ENCODE results near the gene CDH23.

Gene CDH23

DNA sequence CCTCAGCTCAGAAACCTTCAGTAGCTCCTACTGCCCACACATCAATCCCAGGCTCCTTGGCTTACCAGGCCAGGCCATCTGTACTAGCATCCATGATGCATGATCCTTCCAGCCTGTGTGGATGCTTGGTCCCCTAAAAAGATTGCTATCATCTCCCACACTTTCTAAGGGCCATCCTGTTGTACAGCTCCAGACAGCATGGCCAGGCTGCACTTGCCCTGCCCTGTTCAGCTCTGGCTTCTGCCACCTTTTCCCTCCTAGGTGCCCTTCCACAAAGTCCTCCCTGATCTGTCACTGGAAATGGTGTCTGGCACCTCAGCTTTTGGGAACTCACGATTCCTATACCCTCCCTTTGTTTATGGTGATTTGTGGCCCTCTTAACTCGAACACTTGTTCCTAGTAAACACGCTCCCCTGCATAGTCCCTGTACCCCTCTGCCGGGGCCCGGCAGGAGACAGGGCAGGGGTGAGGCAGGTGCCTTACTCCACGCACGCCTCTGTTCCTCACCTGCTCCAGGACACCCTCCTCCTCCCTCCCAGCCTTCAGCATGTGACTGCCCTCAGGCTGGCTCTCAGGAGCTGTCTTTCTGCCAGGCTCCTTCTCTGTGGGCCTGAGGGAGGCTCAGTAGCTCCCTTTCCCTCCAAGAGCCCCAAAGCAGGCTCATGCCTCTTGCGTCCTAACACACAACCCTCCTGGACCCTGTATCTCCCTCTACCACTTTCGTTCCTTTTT, 71.8 kb downstream of the CDH23 start:
- DNase-seq: no peak

DNA sequence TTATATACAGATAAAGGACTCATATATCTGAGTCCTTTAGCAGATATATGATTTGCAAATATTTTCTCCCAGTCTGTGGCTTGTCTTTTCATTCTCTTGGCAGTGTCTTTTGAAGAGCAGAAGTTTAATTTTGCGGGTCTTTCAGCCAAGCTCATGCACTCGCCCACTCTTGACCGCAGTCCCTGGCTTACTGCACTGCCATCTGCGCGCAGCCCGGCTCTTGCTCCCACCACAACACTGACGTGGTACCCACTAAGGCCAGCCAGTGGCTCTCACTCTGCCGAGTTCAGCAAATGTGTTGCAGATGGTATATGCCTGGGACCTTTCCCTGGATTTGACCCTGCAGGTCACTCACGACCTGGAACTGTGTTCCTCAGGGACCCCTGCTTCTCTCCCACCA, 74.3 kb downstream of the CDH23 start:
- DNase-seq: no peak

DNA sequence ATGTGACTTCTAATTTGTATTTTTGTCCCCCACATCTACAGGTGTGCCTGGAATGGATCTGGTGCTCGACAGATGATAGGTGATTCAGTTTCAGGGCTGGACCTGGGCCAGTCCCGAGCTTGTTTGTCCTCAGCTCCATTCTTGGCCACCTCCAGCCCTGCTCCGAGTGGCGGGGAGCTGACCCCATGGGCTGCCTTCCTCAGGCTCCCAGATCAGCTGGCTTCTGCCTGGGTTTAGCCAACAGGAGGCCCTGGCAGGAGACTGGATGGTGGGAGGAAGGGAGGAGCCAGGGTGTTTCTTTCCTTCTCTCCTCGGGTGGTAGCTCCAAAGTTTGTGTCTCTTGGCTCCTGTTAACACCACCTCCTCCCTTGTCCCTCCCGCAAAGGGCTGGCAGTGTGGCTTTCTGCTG, 75.2 kb downstream of the CDH23 start:
- peak; percentile 36 for DNase-seq

DNA sequence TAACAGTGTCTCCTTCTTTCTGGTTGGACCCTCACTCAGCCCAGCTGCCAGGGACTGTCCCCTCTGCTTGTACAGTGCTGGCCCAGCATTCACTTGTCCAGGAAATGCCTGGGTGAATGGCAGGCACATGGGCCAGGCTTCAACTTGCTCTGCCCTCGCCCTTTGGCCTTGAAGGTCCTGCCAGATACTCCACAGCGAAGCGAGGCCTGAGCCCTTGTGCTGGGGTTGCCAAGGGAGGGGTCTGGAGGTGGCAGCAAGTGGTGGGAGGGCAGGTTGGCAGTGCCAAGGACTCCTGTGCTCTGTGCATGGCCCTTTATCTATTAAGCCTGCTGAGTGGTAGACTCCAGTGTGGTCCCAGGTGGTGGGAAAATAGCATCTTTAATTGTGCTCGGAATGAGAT, 75.7 kb downstream of the CDH23 start:
- DNase-seq: no peak

DNA sequence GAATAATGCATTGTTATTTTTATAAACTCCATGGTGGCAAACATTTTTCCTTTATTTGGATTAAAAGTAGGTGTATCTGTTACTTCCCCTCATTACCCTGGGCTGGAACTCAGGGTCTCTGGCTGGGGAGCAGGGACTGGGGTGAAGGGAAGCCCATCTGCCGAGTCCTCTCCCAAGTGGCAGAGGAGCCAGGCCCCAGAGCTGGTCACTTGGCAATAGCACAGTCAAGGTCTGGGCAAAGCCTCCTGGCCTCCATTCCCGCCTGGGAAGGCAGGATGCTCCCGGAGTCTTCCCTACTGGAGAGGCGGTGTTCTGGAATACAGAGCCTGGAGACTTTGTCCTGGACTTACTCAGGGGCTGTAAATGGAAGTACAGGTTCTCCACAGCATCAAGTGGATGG, 76.2 kb downstream of the CDH23 start:
- DNase-seq: no peak

DNA sequence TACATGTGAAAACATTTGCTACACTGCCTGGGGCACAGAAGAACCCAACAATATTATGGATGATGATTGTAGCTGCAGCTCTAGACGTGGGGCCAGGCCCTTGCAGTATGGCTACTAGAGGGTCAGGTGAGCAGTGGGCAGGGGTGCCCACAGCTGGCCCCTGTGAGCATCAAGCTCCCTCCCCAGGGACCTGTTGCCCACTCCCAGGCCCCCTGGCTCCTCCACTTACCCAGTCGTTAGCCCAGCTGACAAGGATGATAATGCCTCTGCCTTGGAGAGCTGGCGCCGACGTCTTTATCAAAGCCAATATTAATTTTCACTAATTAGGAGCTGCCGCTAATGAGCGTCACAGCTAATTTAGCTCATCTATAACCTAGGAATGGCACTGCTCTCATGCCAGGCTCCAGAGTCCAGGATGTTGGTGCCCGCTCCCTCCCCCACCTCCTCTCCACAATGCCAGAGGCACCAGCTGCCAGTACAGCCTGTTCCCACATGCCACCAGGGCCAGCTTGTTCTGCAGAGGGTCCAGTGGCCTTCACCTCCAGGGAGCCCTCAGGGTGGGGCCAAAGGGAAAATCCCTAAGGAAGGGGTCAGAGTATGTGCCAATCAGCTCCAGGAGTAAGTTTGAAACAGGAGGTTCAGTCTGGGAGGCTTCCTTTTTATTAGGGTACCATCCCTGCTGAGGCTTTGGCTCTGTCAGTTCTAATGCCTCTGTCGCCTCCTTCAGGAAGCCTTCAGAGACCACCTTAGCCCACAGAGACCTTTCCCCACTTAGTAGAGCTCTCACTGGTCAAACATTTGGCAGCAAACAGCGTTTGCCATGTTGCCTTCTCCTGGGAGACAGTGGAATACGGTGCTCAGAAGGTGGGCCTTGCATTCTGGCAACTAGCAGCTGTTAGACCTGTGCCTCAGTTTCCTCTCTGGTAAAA, 77.2 kb downstream of the CDH23 start:
- no peak for DNase-seq

DNA sequence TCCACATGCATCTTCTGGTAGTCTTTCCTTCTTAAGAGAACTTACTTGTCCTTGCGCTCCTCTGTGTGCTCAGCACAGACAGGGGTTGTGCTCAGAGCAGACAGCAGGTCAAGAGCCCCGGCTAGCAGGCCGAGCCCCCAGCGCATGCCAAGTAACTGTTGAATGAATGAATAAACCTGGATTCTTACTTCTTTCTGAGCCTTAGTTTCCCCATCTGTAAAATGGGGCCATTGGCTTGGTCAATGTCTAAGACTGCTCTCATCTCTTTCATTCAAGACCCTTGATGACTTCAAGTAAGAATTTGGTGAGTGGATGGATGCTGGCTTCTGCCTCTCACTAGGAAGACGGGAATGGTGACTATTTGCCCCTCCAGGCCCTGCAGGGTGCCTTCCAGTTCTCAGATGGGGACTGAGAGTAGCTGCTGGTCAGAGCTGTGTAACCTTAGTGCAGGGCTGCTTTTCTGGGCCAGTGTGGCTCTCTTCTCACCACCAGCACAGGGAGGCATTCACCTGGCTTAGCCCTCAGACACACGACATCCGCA, 78.1 kb downstream of the CDH23 start:
- DNase-seq: no peak

DNA sequence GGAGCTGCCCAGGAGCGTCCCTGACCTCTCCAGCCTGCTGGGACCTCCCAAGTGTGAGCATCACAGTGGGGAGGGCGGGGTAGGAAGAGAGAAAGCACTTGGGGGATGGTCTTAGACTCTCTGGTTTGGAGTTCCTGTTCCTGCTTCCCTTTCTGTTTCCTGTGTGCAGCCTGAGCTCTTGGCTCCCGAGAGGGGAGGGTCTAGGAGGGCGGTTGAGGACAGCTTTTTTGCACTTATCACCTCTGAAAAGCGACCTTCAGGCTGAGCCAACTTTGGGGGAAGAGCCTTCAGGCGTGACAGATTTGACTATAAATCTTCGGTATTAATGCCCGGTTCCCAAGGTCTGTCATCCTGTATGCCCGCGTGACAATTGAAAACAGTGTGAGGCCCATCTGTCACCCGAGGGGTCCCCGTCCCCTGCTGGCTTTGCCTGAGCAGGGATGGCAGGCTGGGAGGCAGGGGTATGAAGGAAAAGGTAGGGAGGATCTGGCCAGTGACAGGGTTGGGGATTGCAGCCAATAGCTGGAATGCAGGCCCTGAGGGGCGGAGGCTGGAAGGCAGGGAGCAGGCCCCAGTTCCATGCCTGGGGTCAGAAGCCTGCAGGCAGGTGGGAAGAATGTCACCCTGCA, 78.6 kb downstream of the CDH23 start:
- DNase-seq: no peak

DNA sequence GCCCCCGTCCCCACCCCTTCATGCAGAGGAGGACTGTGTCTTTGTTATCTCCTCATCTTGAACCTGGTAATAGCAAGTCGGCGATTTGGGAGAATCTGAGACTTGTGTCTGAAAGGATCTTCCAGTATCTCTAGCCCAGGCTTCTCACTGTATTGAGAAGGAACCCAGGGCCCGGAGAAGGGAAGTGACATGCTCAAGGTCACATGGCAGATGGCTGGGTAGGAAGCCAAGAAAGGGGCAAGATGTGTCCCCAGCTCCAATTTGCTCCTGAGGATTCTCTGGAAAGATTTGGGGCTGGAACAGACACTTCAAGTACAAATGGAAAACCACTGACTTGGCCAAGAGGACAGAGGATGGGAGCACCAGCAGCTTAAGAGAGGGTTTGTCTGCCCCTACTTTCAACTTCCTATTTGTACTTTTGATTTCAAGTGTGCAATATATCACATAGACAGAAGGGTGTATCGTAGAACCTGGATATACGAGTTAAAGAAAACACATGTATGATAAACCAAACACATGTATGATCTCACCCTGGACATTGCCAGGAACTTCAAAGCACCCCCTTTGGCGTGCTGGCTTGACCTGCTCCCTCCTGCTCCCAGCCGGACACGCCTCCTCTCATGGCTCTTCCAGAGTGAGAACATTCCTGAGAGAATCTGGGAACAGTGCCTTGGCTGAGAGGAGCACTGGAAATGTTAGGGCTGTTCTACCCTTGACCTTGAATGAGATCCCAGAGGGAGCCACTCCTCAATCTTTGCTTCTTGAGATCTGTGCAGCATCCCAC, 79.7 kb downstream of the CDH23 start:
- peak; percentile 85 for DNase-seq

DNA sequence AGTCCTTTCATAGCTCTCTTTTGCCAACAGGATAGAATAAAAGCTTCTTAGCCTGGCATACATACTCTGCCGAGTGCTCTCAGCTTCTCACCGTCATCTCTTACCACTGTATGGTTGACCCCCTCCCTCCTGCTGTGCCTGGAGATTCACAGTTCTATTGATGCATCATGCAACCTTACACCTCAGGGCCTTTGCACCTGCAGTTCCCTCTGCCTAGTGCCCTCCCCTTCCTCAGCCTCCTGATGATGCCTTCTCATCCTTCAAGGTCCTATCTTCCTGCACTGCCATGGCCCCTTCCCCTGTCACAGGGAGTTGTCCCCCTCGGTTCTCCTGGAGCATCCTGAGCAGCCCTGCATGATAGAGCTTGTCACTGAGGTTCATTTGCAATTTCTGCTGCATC, 81.5 kb downstream of the CDH23 start:
- no peak for DNase-seq

DNA sequence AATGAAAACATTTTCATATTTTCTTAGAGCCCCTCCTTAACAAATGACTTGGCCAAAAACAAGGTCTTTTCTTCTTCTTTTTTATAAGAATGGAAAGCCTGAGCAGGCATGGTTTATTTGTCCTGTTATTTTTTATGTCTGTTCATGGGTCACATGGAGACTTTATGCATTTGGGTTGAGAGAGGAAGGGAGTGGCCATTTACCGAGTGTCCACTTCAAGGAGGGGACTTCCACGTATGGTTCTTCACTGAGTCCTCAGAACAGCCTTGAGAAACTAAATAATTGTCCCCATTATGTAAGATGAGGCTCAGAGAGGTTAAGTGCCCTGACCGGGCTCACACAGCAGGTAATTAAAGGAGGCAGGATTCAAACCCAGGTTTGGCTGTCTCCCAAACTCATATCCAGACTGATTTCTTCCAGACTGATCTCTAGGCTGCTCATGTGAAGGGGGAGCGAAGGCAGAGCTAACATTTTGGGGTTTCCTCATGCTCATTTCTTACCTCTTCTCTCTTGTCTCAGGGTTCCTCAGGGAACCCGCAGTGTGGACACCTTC, 82.2 kb downstream of the CDH23 start:
- no peak for DNase-seq

DNA sequence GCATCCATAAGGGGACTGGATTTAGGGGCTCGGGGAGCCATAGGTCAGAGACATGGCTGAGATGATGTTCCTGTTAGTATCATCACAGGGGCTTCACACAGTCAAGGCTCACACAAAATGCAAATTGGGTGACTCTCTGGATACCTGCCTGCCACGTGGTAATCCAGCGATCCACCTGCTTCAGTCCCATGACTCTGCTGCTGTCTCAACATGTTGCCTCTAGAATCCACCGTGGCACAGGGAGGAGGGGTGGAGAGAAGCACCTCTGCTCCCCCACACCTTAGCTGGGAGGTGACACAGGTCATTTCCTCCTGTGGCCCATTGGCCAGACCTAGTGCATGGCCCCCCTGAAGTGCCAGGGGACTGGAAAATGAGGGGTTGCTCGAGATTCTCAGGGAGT, 83.1 kb downstream of the CDH23 start:
- no peak for DNase-seq

DNA sequence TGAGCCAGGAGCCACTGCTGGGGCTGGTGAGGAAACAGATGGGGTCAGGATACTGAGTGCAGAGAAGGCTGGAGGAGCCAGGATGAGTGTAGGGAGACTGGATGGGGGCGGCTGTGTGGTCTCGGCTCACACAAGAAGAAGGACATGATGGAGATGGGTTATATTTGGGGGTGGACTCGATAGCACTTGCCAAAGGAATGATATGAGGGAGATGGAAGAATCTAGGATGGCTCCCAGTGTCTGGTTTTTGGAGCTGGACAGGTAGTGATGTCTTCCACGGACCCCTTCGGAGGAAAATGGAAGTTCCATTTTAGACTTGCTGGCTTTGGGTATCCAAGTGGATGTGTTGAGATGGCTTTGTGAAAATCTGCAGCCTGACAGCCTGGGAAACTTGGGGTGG, 83.9 kb downstream of the CDH23 start:
- DNase-seq: no peak

DNA sequence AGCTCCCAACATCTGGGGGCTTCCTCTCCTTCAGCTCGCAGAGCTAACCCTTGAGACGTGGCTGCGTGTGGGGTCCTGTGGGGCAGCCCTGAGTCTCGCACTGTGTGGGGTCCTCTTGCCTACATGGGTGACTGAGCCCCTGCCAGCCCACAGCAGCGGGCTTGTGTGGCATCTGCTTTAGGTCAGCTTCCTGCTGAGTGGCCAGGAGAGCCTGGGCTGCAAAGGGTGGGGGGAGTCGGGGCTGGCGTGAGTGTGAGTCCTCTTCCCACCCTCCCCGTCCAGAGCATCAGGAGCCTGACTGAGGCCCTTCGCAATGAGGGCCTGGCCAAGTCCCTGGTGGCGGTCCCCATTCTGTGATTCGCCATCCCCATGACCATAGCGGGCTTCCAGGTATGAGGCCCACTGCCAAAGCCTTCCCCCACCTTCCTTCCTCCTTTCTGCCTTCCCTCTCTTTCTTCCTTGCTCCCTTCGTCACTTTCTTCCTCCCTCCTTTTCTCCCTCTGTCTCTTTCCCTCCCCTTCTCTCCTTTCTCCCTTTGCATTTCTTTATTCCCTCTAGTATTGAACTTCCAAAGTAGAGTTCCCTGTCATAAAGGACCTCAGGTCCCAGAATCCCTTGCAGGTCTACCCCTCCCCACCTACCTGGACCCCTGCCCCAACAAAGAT, 85.2 kb downstream of the CDH23 start:
- no peak for DNase-seq

DNA sequence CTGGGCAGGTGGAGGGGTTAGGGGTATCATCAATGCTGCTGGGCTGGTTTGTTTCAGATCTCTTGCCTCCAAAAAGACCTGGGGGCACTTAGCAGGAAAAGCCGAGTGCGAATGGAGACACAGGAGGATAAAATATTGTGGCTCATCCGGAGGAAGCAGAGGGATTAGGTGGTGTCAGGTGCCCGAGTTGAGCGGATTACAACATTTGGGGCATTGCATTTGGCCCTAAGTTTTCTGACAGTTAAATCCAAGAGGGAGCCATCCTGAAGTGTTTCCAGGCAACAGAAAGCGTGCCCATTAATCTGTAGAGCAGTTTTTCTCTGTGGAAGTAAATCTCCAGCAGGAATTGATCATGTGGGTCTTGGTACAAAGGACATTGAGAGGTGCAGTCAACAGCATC, 85.9 kb downstream of the CDH23 start:
- DNase-seq: no peak

DNA sequence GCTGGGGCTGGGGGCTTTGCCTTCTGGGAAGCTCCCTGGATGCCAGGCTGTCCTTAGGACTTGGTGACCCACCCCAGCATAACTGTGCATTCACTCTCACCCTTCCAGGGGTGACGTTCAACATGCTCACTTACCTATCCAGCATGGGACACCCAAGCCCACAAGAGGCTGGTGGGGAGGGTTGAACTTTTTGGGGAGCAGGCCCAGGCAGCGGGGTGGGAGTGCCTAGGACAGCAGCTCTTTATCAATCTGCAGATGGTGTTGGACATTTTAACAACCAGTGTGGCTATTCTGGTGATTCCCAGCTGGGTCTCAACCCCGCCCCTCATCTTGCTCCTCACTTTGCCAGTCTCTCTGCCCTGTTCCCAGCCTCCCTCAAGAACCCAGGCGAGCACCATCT, 86.4 kb downstream of the CDH23 start:
- no peak for DNase-seq

DNA sequence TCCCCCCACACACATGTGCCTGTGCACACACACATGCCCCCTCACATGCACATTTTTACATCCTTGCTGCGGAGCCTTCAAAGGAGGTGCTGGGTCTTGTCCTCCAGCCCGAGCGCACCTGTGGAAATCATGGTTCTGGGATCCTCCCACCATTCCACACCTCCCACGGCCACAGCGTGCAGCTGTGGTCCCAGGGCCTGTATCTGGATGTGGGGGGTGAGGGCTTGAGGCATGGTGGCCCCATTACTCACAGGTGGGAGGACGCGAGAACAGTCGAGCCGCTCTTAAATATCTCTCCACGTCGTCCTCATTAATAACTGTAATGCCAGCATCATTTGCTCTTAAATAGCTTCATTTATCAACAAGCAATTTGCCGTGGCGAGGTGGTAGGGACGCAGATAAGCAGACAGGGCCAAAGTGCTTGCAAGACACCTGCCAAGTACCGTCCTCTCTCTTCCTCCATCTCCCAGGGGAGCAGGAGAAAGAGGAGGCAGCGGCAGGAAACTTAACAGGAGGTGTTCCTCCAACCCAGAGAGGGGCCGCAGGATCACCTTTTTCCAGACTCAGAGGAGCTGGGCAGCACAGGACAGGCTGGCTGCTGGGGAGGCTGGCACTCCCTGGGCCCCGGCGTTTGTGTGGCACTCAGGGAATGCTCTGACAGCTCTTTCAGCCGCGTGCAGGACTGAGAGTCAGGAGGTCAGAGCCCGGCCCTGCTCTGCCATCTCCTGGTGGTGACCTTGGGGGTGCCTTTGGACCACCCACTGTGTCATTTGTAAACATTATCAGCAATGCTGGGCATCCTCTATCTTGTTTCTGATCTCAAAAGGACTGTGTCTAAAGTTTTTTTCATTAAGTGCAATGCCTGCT, 87.4 kb downstream of the CDH23 start:
- DNase-seq: no peak

DNA sequence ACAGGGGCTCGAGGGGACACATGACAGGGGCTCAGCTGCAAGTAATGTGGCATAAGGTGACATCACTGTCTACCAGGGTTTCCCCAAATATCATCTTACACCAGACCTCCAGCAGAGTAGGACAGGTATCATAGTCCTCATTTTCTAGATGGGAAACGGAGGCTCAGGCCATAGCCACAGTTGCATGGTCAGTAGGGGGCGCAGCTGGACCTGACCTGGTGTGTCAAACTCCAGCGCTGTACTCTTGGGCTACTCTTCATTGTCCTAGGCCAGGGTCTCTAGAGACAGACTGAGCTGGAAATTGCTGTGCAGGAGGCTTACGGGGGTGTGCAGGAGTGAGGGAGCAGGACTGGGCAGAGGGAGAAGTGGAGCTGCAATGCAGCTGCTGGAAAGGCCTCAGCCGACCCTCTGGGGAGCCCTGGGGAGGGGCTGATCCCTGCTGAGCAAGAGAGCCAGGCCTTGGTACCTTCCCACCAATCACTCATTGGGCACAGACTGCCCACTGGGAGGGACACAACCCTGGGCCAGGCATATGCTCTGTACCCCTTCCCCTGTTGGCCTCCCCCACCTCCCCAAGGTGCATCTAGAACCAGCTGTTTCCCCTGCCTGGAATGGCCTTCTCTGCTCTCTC, 89.9 kb downstream of the CDH23 start:
- no peak for DNase-seq

DNA sequence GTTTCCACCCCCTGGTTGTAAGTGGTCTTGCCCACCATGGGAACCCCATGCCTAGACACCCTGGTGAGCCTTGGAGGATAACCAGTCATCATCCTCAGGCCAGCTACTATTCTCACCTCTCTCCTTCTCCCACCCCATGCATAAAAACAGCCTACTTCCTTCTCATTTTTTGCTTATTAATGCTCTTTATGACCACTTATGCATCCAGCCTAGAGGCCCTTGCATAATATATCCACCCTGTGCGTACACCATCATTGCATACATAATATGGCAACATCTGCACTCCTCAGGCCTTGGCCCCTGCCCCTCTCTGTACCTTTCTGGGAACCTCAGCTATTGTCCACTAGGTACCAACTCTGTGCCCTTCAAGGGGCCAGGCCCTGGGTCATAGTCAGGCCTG, 91.0 kb downstream of the CDH23 start:
- DNase-seq: no peak

DNA sequence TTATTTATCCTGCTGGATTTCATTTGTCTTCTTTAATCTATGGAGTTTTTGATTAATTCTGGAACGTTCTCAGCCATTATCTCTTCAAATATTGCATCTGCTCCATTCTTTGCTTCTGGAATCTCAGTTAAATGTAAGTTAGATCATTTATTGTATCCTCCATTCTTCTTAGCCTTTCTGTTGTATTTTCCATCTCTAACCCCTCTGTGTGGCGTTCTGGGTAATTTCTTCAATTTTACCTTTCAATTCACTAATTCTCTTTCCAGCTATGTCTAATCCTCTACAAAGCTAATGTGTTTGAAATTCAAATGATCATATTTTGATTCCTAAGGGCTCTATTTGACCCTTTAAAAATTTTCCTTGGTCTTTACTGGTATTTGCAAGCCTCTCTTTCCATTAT, 92.4 kb downstream of the CDH23 start:
- no peak for DNase-seq

All from right hindlimb (tissue), 1 donor.